HG02623 (cell line): ENCODE results near the gene METTL27.
A peak's percentile ranks its signal among the peaks of the same experiment; 100 is the strongest.
"Not testable (repeated sequence)": the region's sequence is repeated elsewhere in the genome, so short reads cannot be mapped to it uniquely, and the experiment has no call there.

Source experiments
- ATAC-seq: cut with Tn5 transposase; IDR thresholded peaks from one replicate; pipeline ENCODE4 v1.9.1; 2021; ENCODE audit warnings: moderate library complexity; ENCODE audit not compliant: unreplicated experiment

The METTL27 gene

DNA sequence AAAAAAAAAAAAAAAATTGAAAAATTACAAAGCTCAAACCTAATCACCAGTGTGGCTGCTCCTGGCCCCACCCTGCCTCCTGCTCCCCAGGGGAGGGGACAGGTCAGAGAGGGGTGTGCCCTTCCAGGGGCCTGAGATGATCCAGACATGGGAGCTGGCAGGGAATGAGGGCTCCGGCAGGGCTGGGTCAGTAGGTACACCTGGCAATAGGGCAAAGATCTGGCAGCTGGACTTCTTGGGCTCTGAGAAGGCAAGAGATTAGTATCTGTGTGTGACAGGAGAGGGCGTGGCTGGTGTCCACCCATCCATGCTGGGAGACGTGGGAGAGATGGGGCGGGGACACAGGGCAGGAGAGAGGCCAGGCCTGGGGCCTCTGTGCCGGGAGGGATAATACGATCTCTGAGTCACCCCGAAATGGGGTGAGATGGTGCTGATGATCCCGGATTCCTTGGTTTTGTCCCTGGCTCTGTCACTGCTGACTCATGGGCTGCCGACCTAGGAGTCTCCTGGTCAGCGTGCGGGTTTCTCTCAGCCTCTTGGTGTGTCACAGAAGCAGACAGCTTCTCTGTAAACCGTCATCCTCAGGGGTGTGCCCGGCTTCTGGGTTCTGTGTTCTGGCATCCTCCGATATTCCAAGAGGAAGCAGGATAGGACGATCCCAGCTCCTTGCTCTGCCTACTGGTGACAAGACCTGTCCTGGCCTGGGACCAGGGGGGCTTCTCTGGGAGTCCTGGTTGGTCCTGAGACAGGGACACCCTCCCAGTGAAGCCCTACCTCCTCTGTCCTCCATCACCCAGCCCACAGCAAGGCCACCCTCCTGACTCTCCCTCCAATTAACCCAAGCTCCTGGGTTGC lies 19.8 kb downstream of the METTL27 start:
- ATAC-seq, result no peak

DNA sequence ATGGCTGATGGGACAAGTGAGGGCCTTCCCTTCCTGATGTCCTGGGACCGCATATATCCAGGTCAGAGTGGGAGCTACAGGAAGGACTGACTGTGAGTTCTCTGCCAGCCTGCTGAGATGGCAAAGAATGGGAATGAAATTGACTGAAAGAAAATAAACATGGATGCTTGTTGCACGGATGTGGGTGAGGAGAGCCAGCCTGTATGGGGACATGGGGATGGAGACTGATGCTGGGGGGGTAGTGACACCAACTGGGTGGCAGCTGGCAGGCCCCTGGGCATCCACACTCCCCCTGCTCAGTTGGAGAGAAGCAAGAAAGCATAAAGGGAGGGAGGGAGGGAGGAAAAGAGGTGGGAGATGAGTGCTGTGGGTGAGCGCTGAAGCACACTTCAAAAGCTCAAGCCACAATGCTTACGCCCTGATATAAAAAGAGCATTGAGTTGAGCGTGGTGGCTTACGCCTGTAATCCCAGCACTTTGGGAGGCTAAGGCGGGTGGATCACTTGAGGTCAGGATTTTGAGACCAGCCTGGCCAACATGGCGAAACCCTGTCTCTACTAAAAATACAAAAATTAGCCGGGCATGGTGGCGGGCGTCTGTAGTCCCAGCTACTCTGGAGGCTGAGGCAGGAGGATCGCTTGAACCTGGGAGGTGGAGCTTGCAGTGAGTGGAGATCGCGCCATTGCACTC lies 20.6 kb downstream of the METTL27 start:
- not testable (repeated sequence) for ATAC-seq

- ATAC-seq, result no peak
These were observed 22.3 kb downstream of the METTL27 start for GRCh38 chr7:73820013-73820412.

- no peak for ATAC-seq
These were observed 25.2 kb downstream of the METTL27 start for GRCh38 chr7:73817121-73817520.

- ATAC-seq, result no peak
These were observed 26.9 kb downstream of the METTL27 start for GRCh38 chr7:73815436-73815835.

DNA sequence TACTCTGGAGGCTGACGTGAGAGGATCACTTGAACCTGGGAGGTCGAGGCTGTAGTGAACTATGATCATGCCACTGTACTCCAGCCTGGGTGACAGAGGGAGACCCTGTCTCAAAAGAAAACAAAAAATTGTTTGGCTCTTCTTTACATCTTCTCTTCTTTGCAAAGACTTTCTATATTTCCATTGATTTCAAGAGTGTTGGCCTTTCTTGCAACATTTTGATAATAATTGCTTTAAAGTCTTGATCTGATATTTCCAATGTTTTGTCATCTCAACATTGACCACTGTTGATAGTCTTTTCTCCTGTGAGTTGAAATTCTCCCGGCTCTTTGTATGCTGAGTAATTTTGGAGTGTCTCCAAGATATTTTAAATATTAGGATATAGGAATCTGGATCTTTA lies 29.3 kb downstream of the METTL27 start:
- no peak for ATAC-seq

DNA sequence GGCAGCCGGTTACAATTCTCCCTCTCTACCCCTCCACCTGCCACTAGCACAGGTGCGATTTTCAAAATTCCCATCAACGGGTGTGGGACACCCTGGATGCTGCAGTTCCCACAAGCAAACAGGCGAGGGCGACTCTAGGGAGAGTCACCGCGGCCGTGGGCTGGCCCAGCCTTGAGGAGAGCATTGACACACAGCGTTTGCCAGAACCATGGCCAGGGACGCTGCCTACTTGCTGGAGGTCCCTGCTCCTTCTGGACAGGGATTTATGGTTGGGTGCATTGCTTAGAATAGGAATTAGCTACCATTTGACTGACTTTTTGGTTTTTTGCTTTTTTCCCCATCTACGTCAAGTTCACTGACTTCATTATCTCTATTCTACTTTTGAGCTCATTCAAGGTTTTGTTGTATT lies 30.6 kb downstream of the METTL27 start:
- peak; percentile 48 for ATAC-seq

- ATAC-seq, result no peak
These were observed 31.3 kb downstream of the METTL27 start for GRCh38 chr7:73810998-73811360.

- no peak for ATAC-seq
These were observed 32.8 kb downstream of the METTL27 start for GRCh38 chr7:73809467-73809951.

GRCh38 chr7:73802459-73802858 lies 39.9 kb downstream of the METTL27 start:
- no peak for ATAC-seq

- no peak for ATAC-seq
These were observed 40.7 kb downstream of the METTL27 start for GRCh38 chr7:73801577-73801976.

- ATAC-seq, result no peak
These were observed 42.8 kb downstream of the METTL27 start for GRCh38 chr7:73799282-73800141.

- ATAC-seq, result not testable (repeated sequence)
These were observed 45.1 kb downstream of the METTL27 start for GRCh38 chr7:73797176-73797575.

DNA sequence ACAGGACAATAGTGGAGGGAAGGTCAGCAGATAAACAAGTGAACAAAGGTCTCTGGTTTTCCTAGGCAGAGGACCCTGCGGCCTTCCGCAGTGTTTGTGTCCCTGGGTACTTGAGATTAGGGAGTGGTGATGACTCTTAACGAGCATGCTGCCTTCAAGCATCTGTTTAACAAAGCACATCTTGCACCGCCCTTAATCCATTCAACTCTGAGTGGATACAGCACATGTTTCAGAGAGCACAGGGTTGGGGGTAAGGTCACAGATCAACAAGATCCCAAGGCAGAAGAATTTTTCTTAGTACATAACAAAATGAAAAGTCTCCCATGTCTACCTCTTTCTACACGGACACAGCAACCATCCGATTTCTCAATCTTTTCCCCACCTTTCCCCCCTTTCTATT lies 45.7 kb downstream of the METTL27 start:
- not testable (repeated sequence) for ATAC-seq

GRCh38 chr7:73795188-73795587 lies 47.1 kb downstream of the METTL27 start:
- ATAC-seq, result not testable (repeated sequence)

GRCh38 chr7:73791170-73791690 lies 51.1 kb downstream of the METTL27 start:
- ATAC-seq, result not testable (repeated sequence)

DNA sequence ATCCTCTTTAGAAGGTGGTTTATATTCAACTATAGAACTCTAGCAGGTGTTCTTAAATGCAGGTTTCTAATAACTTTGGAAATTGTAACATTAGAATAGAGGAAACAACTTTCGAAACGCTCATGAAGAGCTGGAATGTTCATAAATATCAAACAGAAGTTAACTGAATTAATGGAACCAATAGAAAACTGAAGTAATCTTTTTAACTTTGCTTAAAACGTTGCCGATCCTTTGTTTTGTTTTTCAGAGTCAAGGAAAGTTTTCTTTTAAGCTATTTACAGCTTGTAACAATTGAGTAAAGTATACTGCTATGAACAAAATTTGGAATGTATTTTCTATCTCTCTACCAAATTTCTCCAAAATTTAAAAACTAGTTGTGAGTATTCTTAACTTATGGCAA lies 53.3 kb downstream of the METTL27 start:
- ATAC-seq, result no peak

- not testable (repeated sequence) for ATAC-seq
These were observed 54.6 kb downstream of the METTL27 start for GRCh38 chr7:73787786-73788048.

- ATAC-seq, result no peak
These were observed 55.7 kb downstream of the METTL27 start for GRCh38 chr7:73786588-73786987.
